Activated CD4-positive, alpha-beta T cell treated with anti-CD3 and anti-CD28 coated beads, Interleukin-2, amount 10 ng/mL, durations not matched to agents 7 days and 5 days (primary cell): ENCODE results near the gene IL20. TPM values are rescaled to one million over a fixed set of nuclear protein-coding genes. Genes with fewer than 3 reads are reported as not detected.

Experiments
- CTCF ChIA-PET: fragments of 350-600 bp; sonication (Branson Sonifier 250); formaldehyde crosslinking; loops from one replicate; lab custom pipeline; 2021; ENCODE audit warnings: antibody characterized with exemption; lab: Charles Lee
- POLR2A ChIA-PET: fragments of 350-600 bp; sonication (Branson Sonifier 250); formaldehyde crosslinking; loops from one replicate; lab custom pipeline; 2021; ENCODE audit warnings: antibody characterized with exemption; lab: Charles Lee
- DNase-seq: peaks from one replicate; pipeline ENCODE4 v3.0.0-alpha.2; 2020
- H3K27ac Mint-ChIP-seq: one replicate; pipeline ENCODE4 v1.8.0; 2021; ENCODE audit warnings: mild to moderate bottlenecking, moderate library complexity, mixed read lengths
- H3K27me3 Mint-ChIP-seq: one replicate; pipeline ENCODE4 v1.8.0; 2021; ENCODE audit warnings: mixed read lengths
- H3K36me3 Mint-ChIP-seq: one replicate; pipeline ENCODE4 v1.8.0; 2021; ENCODE audit warnings: low read depth, mixed read lengths
- H3K4me1 Mint-ChIP-seq: one replicate; pipeline ENCODE4 v1.8.0; 2021; ENCODE audit warnings: mixed read lengths
- H3K4me3 Mint-ChIP-seq: one replicate; pipeline ENCODE4 v1.8.0; 2021; ENCODE audit warnings: mild to moderate bottlenecking, moderate library complexity, mixed read lengths
- H3K9me3 Mint-ChIP-seq: one replicate; pipeline ENCODE4 v1.8.0; 2021; ENCODE audit warnings: mixed read lengths
- total RNA-seq, 2 experiments: library from RNA; stranded (reverse); gene quantifications; one replicate each; pipeline ENCODE4 v1.2.3, GENCODE V29; 2021

IL20 gene
- total RNA-seq, 2 experiments from 2014 or later: not detected

DNA sequence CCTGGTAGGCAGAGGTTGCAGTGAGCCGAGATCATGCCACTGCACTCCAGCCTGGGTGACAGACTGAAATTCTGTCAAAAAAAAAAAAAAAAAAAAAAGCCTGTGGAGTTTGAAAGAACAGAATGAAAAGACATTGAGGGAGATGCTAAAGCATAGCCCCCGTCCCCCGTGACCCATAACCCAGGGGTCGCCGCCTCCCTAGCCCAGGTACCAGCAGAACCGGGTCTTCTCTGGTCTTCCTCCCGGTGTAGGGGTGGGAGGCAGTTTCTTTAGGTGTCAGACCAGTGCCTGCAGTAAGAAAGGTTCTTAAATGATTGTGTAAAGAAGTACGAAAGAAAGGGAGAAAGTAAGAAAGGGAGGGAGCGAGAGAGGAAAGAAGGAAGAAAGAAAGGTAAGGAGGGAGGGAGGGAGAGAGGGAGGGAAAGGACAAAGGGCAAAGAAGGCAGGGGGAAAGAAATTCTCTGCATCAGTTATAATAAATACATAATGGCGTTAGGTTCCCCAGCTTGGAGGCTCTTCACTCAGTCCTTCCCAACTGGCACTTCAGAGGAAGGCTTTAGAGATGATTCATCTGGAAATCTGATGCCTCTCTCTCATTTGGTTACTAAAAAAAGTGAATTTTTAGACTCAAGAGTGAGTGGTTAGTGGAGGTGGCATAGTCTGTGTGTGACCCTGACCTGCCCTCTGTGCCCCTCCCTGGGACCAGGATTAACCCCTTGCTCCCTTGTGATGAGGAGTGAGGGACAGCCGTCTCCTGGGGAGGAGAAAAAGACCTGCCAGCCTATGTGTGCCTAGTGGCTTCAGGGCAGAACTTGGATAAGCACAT, 32.9 kb downstream of the IL20 start:
- H3K27ac Mint-ChIP-seq: no peak overlapping the region
- no peak for DNase-seq
- CTCF ChIA-PET: interaction anchor here (1.3 to 2.1 kb wide), 2 partner anchors 15 to 37 kb away, joined by 3 to 6 read pairs; no protein-coding TSS in a partner anchor
- no peaks in the 10 kb centered on the region for H3K9me3 Mint-ChIP-seq
- H3K27me3 Mint-ChIP-seq: no peaks in the 10 kb centered on the region
- peaks cover 25% of the 10 kb centered on the region for H3K4me1 Mint-ChIP-seq
- POLR2A ChIA-PET: no interaction called here
- H3K36me3 Mint-ChIP-seq: peaks cover 15% of the 10 kb centered on the region
- no peak overlapping the region for H3K4me3 Mint-ChIP-seq

DNA sequence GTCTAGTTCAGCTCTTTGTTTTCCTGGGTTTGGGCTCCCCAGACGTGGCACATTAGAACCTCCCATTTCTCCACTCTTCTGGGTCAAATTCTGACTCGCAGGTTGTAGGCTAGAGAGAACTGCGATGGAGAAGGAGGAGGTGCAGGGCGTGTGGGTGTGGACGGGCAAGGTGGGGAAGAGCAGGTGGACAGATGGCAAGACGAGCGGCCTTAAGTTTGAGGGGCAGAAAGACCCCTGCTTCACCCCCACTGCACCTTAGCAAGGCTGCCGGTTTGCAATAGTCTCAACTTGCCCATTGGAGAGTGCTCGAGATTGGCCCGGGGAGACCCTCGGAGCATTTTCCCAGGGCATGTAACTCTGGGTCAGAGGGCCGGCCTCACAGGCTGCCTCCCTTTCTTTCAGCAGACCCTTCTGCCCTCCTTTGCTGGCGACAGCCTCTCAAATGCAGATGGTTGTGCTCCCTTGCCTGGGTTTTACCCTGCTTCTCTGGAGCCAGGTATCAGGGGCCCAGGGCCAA, 33.5 kb downstream of the IL20 start:
- no peak overlapping the region for H3K4me3 Mint-ChIP-seq
- DNase-seq: no peak
- peaks cover 22% of the 10 kb centered on the region for H3K4me1 Mint-ChIP-seq
- no peaks in the 10 kb centered on the region for H3K27me3 Mint-ChIP-seq
- H3K9me3 Mint-ChIP-seq: no peaks in the 10 kb centered on the region
- no peak overlapping the region for H3K27ac Mint-ChIP-seq
- POLR2A ChIA-PET: no interaction called here
- H3K36me3 Mint-ChIP-seq: peaks cover 21% of the 10 kb centered on the region
- CTCF ChIA-PET: interaction anchor here (1.4 to 2.1 kb wide), 3 partner anchors 13 to 37 kb away, joined by 3 to 8 read pairs (median 6); no protein-coding TSS in a partner anchor

DNA sequence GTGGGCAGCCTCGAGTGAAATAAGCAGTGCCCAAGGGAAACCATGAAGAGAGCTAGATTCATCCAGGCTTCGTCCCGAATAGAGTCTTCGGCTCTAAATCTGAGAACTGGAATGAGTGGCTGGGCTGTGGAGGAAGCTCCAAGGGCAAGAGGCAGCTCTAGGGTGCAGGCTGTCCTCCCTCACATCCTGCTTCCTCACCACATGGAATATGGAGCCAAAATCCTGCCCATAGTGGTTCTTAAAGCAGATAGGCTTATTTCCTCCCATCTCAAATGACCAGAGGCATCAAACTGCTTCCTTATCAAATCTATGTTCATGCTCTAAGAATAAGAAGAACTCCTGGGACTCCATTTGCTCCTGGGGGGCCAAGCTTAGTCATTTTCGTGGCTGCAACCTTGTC, 34.3 kb downstream of the IL20 start:
- H3K4me1 Mint-ChIP-seq: peaks cover 26% of the 10 kb centered on the region
- no peak for DNase-seq
- POLR2A ChIA-PET: no interaction called here
- peak overlapping the region; percentile 26 for H3K27ac Mint-ChIP-seq
- CTCF ChIA-PET: interaction anchor here (0.9 to 2.1 kb wide), 3 partner anchors 13 to 27 kb away, joined by 3 to 8 read pairs (median 4); no protein-coding TSS in a partner anchor
- H3K9me3 Mint-ChIP-seq: no peaks in the 10 kb centered on the region
- H3K36me3 Mint-ChIP-seq: peaks cover 29% of the 10 kb centered on the region
- no peak overlapping the region for H3K4me3 Mint-ChIP-seq
- no peaks in the 10 kb centered on the region for H3K27me3 Mint-ChIP-seq

DNA sequence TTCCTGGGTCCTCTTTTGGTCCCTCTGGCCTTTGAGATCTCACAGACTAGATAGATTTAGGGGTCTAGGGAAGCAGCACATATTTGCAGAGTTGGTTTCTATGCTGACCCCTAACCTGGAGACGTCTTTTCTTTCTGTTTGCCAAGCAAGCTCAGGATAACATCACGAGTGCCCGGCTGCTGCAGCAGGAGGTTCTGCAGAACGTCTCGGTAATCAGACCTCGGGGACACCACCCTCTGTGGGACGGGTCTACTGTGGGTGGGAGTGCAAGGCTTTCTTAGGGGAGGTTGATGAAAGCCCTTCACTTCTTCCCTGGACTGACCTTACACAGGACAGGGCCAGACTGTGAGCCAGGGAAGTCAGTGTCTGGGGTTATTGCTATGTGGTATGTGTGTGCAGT, 34.7 kb downstream of the IL20 start:
- DNase-seq: no peak
- Mint-ChIP-seq H3K4me3 (no peak overlapping the region), H3K36me3 (peaks cover 33% of the 10 kb centered on the region), H3K27me3 (no peaks in the 10 kb centered on the region), H3K27ac (peak overlapping the region; percentile 26), H3K4me1 (peaks cover 31% of the 10 kb centered on the region), H3K9me3 (no peaks in the 10 kb centered on the region)
- ChIA-PET CTCF (interaction anchor here (0.9 to 2.1 kb wide), 4 partner anchors 9 to 28 kb away, joined by 3 to 8 read pairs (median 4); no protein-coding TSS in a partner anchor), POLR2A (no interaction called here)

- no peaks in the 10 kb centered on the region for H3K27me3 Mint-ChIP-seq
- ChIA-PET CTCF (interaction anchor here (0.8 kb wide), 1 partner anchor 12 kb away, joined by 3 read pairs; no protein-coding TSS in a partner anchor), POLR2A (no interaction called here)
- H3K4me3 Mint-ChIP-seq: no peak overlapping the region
- peaks cover 48% of the 10 kb centered on the region for H3K36me3 Mint-ChIP-seq
- DNase-seq: no peak
- H3K27ac Mint-ChIP-seq: no peak overlapping the region
- peaks cover 41% of the 10 kb centered on the region for H3K4me1 Mint-ChIP-seq
- H3K9me3 Mint-ChIP-seq: no peaks in the 10 kb centered on the region
Measured at GRCh38 chr1:206901944-206902343, 36.5 kb downstream of the IL20 start.

- no peak for DNase-seq
- H3K4me1 Mint-ChIP-seq: peaks cover 41% of the 10 kb centered on the region
- no peaks in the 10 kb centered on the region for H3K27me3 Mint-ChIP-seq
- peaks cover 55% of the 10 kb centered on the region for H3K36me3 Mint-ChIP-seq
- no peak overlapping the region for H3K27ac Mint-ChIP-seq
- no peak overlapping the region for H3K4me3 Mint-ChIP-seq
- ChIA-PET POLR2A (no interaction called here), CTCF (interaction anchor here (1.2 to 1.4 kb wide), 2 partner anchors 10 to 37 kb away, joined by 3 to 5 read pairs; partner anchors contain the start of gene IL20)
- H3K9me3 Mint-ChIP-seq: no peaks in the 10 kb centered on the region
Measured at GRCh38 chr1:206902702-206903101, 37.3 kb downstream of the IL20 start.

DNA sequence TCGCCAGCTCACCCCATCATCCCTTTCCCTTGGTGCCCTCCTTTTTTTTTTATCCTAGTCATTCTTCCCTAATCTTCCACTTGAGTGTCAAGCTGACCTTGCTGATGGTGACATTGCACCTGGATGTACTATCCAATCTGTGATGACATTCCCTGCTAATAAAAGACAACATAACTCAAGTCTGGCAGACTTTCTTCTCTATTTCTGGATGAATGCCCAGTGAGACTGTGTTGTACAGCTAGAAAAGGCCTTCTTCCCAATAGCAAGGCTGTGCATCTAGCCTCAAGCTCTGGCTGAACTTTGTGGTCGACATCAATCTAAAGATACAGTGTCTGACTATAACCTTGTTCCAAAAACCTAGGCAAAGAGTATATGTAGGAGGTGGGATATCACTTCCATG, 38.3 kb downstream of the IL20 start:
- Mint-ChIP-seq H3K4me3 (no peak overlapping the region), H3K4me1 (peaks cover 46% of the 10 kb centered on the region), H3K27me3 (no peaks in the 10 kb centered on the region), H3K36me3 (peaks cover 64% of the 10 kb centered on the region), H3K9me3 (no peaks in the 10 kb centered on the region), H3K27ac (no peak overlapping the region)
- POLR2A ChIA-PET: no interaction called here
- CTCF ChIA-PET: interaction anchor here (1.2 to 1.4 kb wide), 3 partner anchors 9 to 38 kb away, joined by 3 to 5 read pairs (median 3); partner anchors contain the start of gene IL20
- no peak for DNase-seq

DNA sequence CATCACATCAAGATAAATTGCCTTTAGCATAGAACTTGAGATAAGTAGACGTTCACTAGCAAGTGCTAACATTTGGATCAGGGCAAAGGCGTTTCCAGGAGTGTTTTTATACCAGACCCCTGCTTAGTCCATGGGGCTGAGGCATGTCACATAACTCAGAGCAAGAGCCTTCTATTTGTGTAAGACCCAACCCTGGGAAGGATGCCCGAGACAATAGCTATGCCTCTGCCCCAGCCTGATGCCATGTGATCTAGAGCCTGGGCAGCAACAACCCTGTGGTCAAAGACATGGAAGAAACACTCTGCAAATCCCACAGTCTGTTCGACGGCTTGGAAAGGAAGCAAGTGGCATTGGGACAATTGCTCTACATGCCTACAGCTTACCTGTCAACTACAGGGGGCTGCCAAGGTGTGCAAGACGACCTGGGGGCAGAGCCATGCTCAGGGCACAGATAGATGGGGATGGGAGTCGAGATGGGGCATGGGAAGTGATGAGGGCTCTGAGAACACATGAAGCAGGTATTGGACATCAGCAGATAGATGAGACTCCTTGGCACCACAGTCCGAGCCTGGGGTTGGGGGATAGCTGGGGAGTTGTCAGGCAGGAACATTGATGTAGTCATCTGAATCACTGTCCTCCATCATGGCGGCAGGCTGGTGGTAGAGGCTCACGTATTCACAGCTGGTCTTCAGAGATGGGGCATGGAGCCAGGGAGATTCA, 39.2 kb downstream of the IL20 start:
- ChIA-PET POLR2A (no interaction called here), CTCF (interaction anchor here (0.8 to 5.6 kb wide), 6 partner anchors 18 to 178 kb away, joined by 3 to 23 read pairs (median 4); no protein-coding TSS in a partner anchor)
- no peak overlapping the region for H3K27ac Mint-ChIP-seq
- H3K9me3 Mint-ChIP-seq: no peaks in the 10 kb centered on the region
- no peak for DNase-seq
- no peak overlapping the region for H3K4me3 Mint-ChIP-seq
- H3K36me3 Mint-ChIP-seq: peaks cover 68% of the 10 kb centered on the region
- no peaks in the 10 kb centered on the region for H3K27me3 Mint-ChIP-seq
- peaks cover 48% of the 10 kb centered on the region for H3K4me1 Mint-ChIP-seq

- DNase-seq: no peak
- peaks cover 55% of the 10 kb centered on the region for H3K4me1 Mint-ChIP-seq
- ChIA-PET POLR2A (no interaction called here), CTCF (interaction anchor here (0.7 to 5.6 kb wide), 15 partner anchors 9 to 270 kb away, joined by 3 to 23 read pairs (median 3); partner anchors contain the start of genes DYRK3 and IL20)
- H3K4me3 Mint-ChIP-seq: peak overlapping the region; percentile 21
- peaks cover 71% of the 10 kb centered on the region for H3K36me3 Mint-ChIP-seq
- peak overlapping the region; percentile 88 for H3K27ac Mint-ChIP-seq
- no peaks in the 10 kb centered on the region for H3K27me3 Mint-ChIP-seq
- no peaks in the 10 kb centered on the region for H3K9me3 Mint-ChIP-seq
Measured at GRCh38 chr1:206905295-206906164, 40.1 kb downstream of the IL20 start.

- H3K9me3 Mint-ChIP-seq: no peaks in the 10 kb centered on the region
- no peaks in the 10 kb centered on the region for H3K27me3 Mint-ChIP-seq
- ChIA-PET POLR2A (no interaction called here), CTCF (interaction anchor here (2.2 to 5.6 kb wide), 6 partner anchors 11 to 181 kb away, joined by 8 to 23 read pairs (median 14); partner anchors contain the start of gene FCMR)
- no peak overlapping the region for H3K27ac Mint-ChIP-seq
- no peak overlapping the region for H3K4me3 Mint-ChIP-seq
- H3K4me1 Mint-ChIP-seq: peaks cover 71% of the 10 kb centered on the region
- DNase-seq: no peak
- H3K36me3 Mint-ChIP-seq: peaks cover 81% of the 10 kb centered on the region
Measured at GRCh38 chr1:206907304-206907991, 42.0 kb downstream of the IL20 start.

DNA sequence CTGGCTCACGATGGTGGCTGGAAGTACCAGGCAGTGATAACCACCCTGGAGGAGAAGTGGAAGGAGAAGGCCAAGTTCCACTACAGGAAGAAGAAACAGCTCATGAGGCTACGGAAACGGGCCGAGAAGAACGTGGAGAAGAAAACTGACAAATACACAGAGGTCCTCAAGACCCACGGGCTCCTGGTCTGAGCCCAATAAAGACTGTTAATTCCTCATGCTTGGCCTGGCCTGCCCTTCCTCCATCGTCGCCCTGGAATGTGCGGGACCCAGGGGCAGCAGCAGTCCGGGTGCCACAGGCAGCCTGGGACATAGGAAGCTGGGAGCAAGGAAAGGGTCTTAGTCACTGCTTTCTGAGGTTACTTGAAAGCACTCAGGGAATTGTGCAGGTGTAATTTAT, 42.6 kb downstream of the IL20 start:
- Mint-ChIP-seq H3K4me3 (no peak overlapping the region), H3K36me3 (peaks cover 82% of the 10 kb centered on the region), H3K9me3 (no peaks in the 10 kb centered on the region), H3K27me3 (no peaks in the 10 kb centered on the region), H3K27ac (no peak overlapping the region), H3K4me1 (peaks cover 77% of the 10 kb centered on the region)
- no peak for DNase-seq
- POLR2A ChIA-PET: no interaction called here
- CTCF ChIA-PET: interaction anchor here (1.3 to 5.6 kb wide), 9 partner anchors 12 to 329 kb away, joined by 3 to 23 read pairs (median 8); partner anchors contain the start of genes EIF2D and FCMR
